H1 (cell line): ENCODE measurements around the gene PIK3R1. TPM values are rescaled to one million over a fixed set of nuclear protein-coding genes. Genes with fewer than 3 reads are reported as not detected.

Experiments used
- CTCF ChIA-PET: fragments of 300-600 bp; sonication (Branson Sonifier 250); formaldehyde crosslinking; loops from one replicate; lab custom pipeline; 2021; ENCODE audit not compliant: partially characterized antibody; lab: Charles Lee
- POLR2A ChIA-PET: fragments of 300-600 bp; sonication (Branson Sonifier 250); formaldehyde crosslinking; loops from one replicate; lab custom pipeline; 2021; ENCODE audit warnings: inconsistent platforms; ENCODE audit not compliant: partially characterized antibody; lab: Charles Lee
- DNase-seq, 2 experiments: peaks; one replicate each; pipeline versions ENCODE4 v3.0.0 to v3.0.0-alpha.2; 2010 to 2022; ENCODE audit warnings: low spot score in 2 of 2, low read depth in 1 of 2, mixed read lengths in 1 of 2
- FAIRE-seq: peaks from 2 replicates; lab custom pipeline; 2011; peaks lifted over from hg19 to GRCh38; lab: Jason Lieb, UNC
- H2AFZ ChIP-seq: 2 replicates; pipeline ENCODE4 v1.8.1; 2012; ENCODE audit warnings: low read length, inconsistent platforms
- H2AK5ac ChIP-seq: 2 replicates; pipeline ENCODE4 v1.6.1; 2013; ENCODE audit warnings: low read depth, low read length
- H2BK120ac ChIP-seq: replicated peaks from 2 replicates; pipeline ENCODE3; 2013; ENCODE audit warnings: low read depth, low read length, inconsistent platforms
- H2BK12ac ChIP-seq: 2 replicates; pipeline ENCODE4 v1.6.1; 2013; ENCODE audit warnings: low read depth, low read length
- H2BK15ac ChIP-seq: 2 replicates; pipeline ENCODE4 v1.6.1; 2013; ENCODE audit warnings: low read length
- H2BK20ac ChIP-seq: 2 replicates; pipeline ENCODE4 v1.6.1; 2013; ENCODE audit warnings: low read length
- H2BK5ac ChIP-seq: 2 replicates; pipeline ENCODE4 v1.6.1; 2013; ENCODE audit warnings: low read depth, low read length
- H3K14ac ChIP-seq: 2 replicates; pipeline ENCODE4 v1.6.1; 2013; ENCODE audit warnings: inconsistent platforms; ENCODE audit not compliant: insufficient read length
- H3K18ac ChIP-seq: 2 replicates; pipeline ENCODE4 v1.6.1; 2013; ENCODE audit warnings: low read length; ENCODE audit errors: extremely low read depth
- H3K23ac ChIP-seq: 2 replicates; pipeline ENCODE4 v1.6.1; 2013; ENCODE audit warnings: inconsistent platforms; ENCODE audit not compliant: insufficient read length
- H3K23me2 ChIP-seq: 2 replicates; pipeline ENCODE4 v1.6.1; 2013; ENCODE audit warnings: low read depth, low read length
- H3K27ac ChIP-seq: 2 replicates; pipeline ENCODE4 v1.6.1; 2011; ENCODE audit warnings: low read depth, low read length, inconsistent platforms
- H3K27me3 ChIP-seq, 4 experiments: replicated peaks in 1 of 4; 1 replicate in 1 of 4; 2 replicates in 3 of 4; pipeline versions ENCODE4 v1.6.1 to v1.8.1; 2011 to 2013; ENCODE audit warnings: low read length in 3 of 4, mild to moderate bottlenecking in 3 of 4, inconsistent platforms in 2 of 4, mixed read lengths in 2 of 4, moderate library complexity in 1 of 4; ENCODE audit not compliant: control insufficient read depth in 3 of 4, insufficient read depth in 3 of 4; ENCODE audit errors: extremely low read depth in 1 of 4
- H3K36me3 ChIP-seq, 4 experiments: 2 replicates each; pipeline versions ENCODE4 v1.6.1 to v1.8.1; 2011 to 2013; ENCODE audit warnings: mild to moderate bottlenecking in 4 of 4, low read length in 3 of 4, moderate library complexity in 2 of 4, control low read depth in 1 of 4, inconsistent platforms in 1 of 4; ENCODE audit not compliant: insufficient read depth in 4 of 4, control insufficient read depth in 2 of 4
- H3K4ac ChIP-seq: replicated peaks from 2 replicates; pipeline ENCODE3; 2013; ENCODE audit warnings: low read length, low read depth, mixed read lengths, inconsistent platforms; ENCODE audit not compliant: insufficient read length
- H3K4me1 ChIP-seq, 4 experiments: replicated peaks in 1 of 4; 1 replicate in 1 of 4; 2 replicates in 3 of 4; pipeline versions ENCODE4 v1.6.1 to v1.8.1; 2011 to 2013; ENCODE audit warnings: low read length in 3 of 4, inconsistent platforms in 2 of 4, mixed read lengths in 1 of 4; ENCODE audit not compliant: insufficient read depth in 4 of 4, control insufficient read depth in 3 of 4
- H3K4me2 ChIP-seq, 2 experiments: 2 replicates each; pipeline versions ENCODE4 v1.6.1 to v1.8.1; 2011 to 2013; ENCODE audit warnings: low read depth in 2 of 2, low read length in 2 of 2, control low read depth in 1 of 2, inconsistent platforms in 1 of 2, mild to moderate bottlenecking in 1 of 2; ENCODE audit not compliant: insufficient read depth in 1 of 2
- H3K4me3 ChIP-seq, 4 experiments: fragments of 200-600, 300-600 bp in 1 of 4; sonication (generic), shearing (Covaris generic), sonication (Bioruptor Twin) in 1 of 4; 2 replicates each; pipeline versions ENCODE4 v1.5.1 to v1.8.1; 2011 to 2016; ENCODE audit warnings: low read length in 4 of 4, low read depth in 3 of 4, control low read depth in 2 of 4, inconsistent platforms in 2 of 4, mild to moderate bottlenecking in 2 of 4, mixed read lengths in 1 of 4, moderate library complexity in 1 of 4; ENCODE audit not compliant: insufficient read depth in 2 of 4; ENCODE audit errors: extremely low read depth in 1 of 4
- H3K56ac ChIP-seq: replicated peaks from 2 replicates; pipeline ENCODE3; 2013; ENCODE audit warnings: low read depth, mild to moderate bottlenecking, mixed read lengths, low read length, inconsistent platforms; ENCODE audit not compliant: insufficient read length
- H3K79me1 ChIP-seq: 2 replicates; pipeline ENCODE4 v1.6.1; 2013; ENCODE audit warnings: low read depth, low read length, control low read depth
- H3K79me2 ChIP-seq, 2 experiments: 2 replicates each; pipeline versions ENCODE4 v1.6.1 to v1.8.1; 2012 to 2013; ENCODE audit warnings: low read length in 2 of 2, mild to moderate bottlenecking in 2 of 2, inconsistent platforms in 1 of 2; ENCODE audit not compliant: insufficient read depth in 2 of 2, control insufficient read depth in 1 of 2
- H3K9ac ChIP-seq, 4 experiments: replicated peaks in 1 of 4; 1 replicate in 1 of 4; 2 replicates in 3 of 4; pipeline versions ENCODE4 v1.6.1 to v1.8.1; 2011 to 2013; ENCODE audit warnings: low read depth in 3 of 4, low read length in 3 of 4, control low read depth in 2 of 4, mild to moderate bottlenecking in 2 of 4, moderate library complexity in 2 of 4, inconsistent platforms in 1 of 4; ENCODE audit errors: extremely low read depth in 1 of 4
- H3K9me3 ChIP-seq, 2 experiments: 2 replicates each; pipeline versions ENCODE4 v1.6.1 to v1.8.1; 2012 to 2013; ENCODE audit warnings: mild to moderate bottlenecking in 2 of 2, moderate library complexity in 2 of 2, control low read depth in 1 of 2, inconsistent platforms in 1 of 2, low read depth in 1 of 2, low read length in 1 of 2, mixed read lengths in 1 of 2; ENCODE audit not compliant: insufficient read depth in 2 of 2
- H4K20me1 ChIP-seq, 2 experiments: replicated peaks in 1 of 2; 2 replicates each; pipeline versions ENCODE3 to v1.8.1; 2011 to 2013; ENCODE audit warnings: inconsistent platforms in 2 of 2, low read length in 2 of 2, mild to moderate bottlenecking in 1 of 2; ENCODE audit not compliant: insufficient read depth in 2 of 2, control insufficient read depth in 1 of 2
- H4K5ac ChIP-seq: 2 replicates; pipeline ENCODE4 v1.6.1; 2013; ENCODE audit warnings: low read length, low read depth, mixed read lengths, inconsistent platforms; ENCODE audit not compliant: insufficient read length
- H4K8ac ChIP-seq: 2 replicates; pipeline ENCODE4 v1.8.0; 2013; ENCODE audit warnings: mild to moderate bottlenecking, moderate library complexity, low read length, inconsistent platforms; ENCODE audit not compliant: insufficient read depth; ENCODE audit errors: extremely low read depth
- H4K91ac ChIP-seq: replicated peaks from 2 replicates; pipeline ENCODE3; 2013; ENCODE audit warnings: low read length, mixed read lengths, inconsistent platforms; ENCODE audit not compliant: insufficient read length
- RAD21 ChIP-seq, 2 experiments: IDR thresholded peaks in 1 of 2; conservative IDR thresholded peaks in 1 of 2; 2 replicates each; pipeline ENCODE4 v1.6.1; 2011; ENCODE audit warnings: low read depth in 2 of 2, low read length in 2 of 2, improper control_type of control experiment in 1 of 2, inconsistent platforms in 1 of 2, mild to moderate bottlenecking in 1 of 2, moderate library complexity in 1 of 2
- RBBP5 ChIP-seq: IDR thresholded peaks from 2 replicates; pipeline ENCODE4 v1.7.1; 2012; ENCODE audit warnings: low read depth, mild to moderate bottlenecking, inconsistent platforms, low read length, moderate library complexity, borderline replicate concordance
- RNF2 ChIP-seq: fragments of 200-900, 300-1000 bp; sonication (generic); IDR thresholded peaks from 2 replicates; pipeline ENCODE4 v1.7.1; 2016; ENCODE audit warnings: borderline replicate concordance, low read depth, mild to moderate bottlenecking, antibody characterized with exemption, low read length; ENCODE audit not compliant: poor library complexity, severe bottlenecking; ENCODE audit errors: missing control alignments
- SP1 ChIP-seq: IDR thresholded peaks from 2 replicates; pipeline ENCODE4 v1.6.1; 2011; ENCODE audit warnings: low read depth, low read length
- SP2 ChIP-seq: IDR thresholded peaks from 2 replicates; pipeline ENCODE4 v1.6.1; 2012; ENCODE audit warnings: mild to moderate bottlenecking, low read length, inconsistent platforms
- SRF ChIP-seq: IDR thresholded peaks from 2 replicates; pipeline ENCODE4 v1.6.1; 2011; ENCODE audit warnings: mild to moderate bottlenecking, low read depth, low read length, moderate library complexity
- TAF1 ChIP-seq: IDR thresholded peaks from 2 replicates; pipeline ENCODE4 v1.6.1; 2011; ENCODE audit warnings: mild to moderate bottlenecking, low read depth, low read length
- WGBS, 2 experiments: shearing (Covaris generic) in 1 of 2; methylation state at CpG; one replicate each; pipeline versions ENCODE4 v1.1.6 to v1.1.7; 2013 to 2015; ENCODE audit warnings: low lambda C conversion rate in 2 of 2, mixed read lengths in 2 of 2, inconsistent platforms in 1 of 2, low coverage in 1 of 2, missing lambda C conversion rate in 1 of 2; ENCODE audit not compliant: insufficient replicate concordance in 2 of 2, insufficient coverage in 1 of 2, insufficient read length in 1 of 2; ENCODE audit errors: extremely low coverage in 1 of 2, missing lambda C conversion rate in 1 of 2; 5-methylcytosine and 5-hydroxymethylcytosine counted together
- polyA plus RNA-seq, 7 experiments: library from polyadenylated mRNA; depleted of rRNA in 3 of 7; stranded (reverse) in 5 of 7; unstranded in 2 of 7; fragments of >200 nt in 5 of 7; fragments of 200-250 nt in 2 of 7; gene quantifications; 1 replicate in 5 of 7; 2 replicates in 1 of 7; 4 replicates in 1 of 7; pipeline versions ENCODE4 v1.2.1 to v1.2.3, GENCODE V29; 2011 to 2013; ENCODE audit warnings: missing spikeins in 2 of 7, mixed read lengths in 2 of 7
- total RNA-seq: library from RNA; stranded (reverse); fragmentation: NEBNext Ultra II Directional; extraction: Animal tissue kit (Norgen Biotek cat#: 25700); gene quantifications from 2 replicates; pipeline ENCODE4 v1.2.1, GENCODE V29; 2021

Gene PIK3R1
- total and polyA plus RNA-seq, 2 of the 8 experiments (the other 6 are each of a cell fraction or from before 2014, with no cell fraction given): 2.3 to 13.7 TPM

DNA sequence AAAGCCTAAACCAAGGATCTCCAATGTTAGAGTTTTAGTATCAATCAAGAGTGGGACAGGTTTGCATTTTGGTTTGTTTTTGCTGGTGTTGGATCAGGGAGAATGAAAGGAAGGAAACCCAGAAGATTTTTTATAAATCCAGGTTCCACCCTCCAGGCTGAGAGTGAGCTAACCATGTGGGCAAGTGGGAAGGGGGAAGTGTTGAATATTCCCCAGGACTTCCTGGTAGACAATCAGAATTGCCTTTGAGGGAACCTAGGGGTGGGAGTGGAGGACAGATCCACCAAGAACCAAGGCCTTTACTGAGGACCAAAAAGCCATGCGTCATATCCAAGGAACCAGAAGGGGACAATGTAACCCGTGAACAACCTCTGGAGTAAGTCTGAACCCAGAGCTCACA lies 33.5 kb upstream of the PIK3R1 start:
- Histone ChIP-seq H3K56ac (no peak overlapping the region), H3K18ac (no peak overlapping the region), H3K79me2 (no peaks in the 10 kb centered on the region), H4K8ac (no peak overlapping the region), H3K27ac (no peak overlapping the region), H2BK15ac (no peak overlapping the region), H2AFZ (no peak overlapping the region), H3K9me3 (peaks cover 0 to 5% of the 10 kb centered on the region in 2 experiments; a peak in 1 of 4 replicates), H4K5ac (no peak overlapping the region), H3K79me1 (no peaks in the 10 kb centered on the region), H3K4me3 (no peak overlapping the region), H2BK12ac (no peak overlapping the region), H4K20me1 (no peaks in the 10 kb centered on the region), H3K4ac (no peak overlapping the region), H2BK20ac (no peak overlapping the region), H4K91ac (no peak overlapping the region), H3K9ac (no peak overlapping the region), H2BK120ac (no peak overlapping the region), H3K4me1 (no peaks in the 10 kb centered on the region), H2AK5ac (no peak overlapping the region), H3K23me2 (no peaks in the 10 kb centered on the region), H3K14ac (no peak overlapping the region), H3K4me2 (no peak overlapping the region), H3K36me3 (no peaks in the 10 kb centered on the region), H3K27me3 (no peaks in the 10 kb centered on the region), H2BK5ac (no peak overlapping the region), H3K23ac (no peak overlapping the region)
- ChIA-PET CTCF (interaction anchor here (0.8 to 1.6 kb wide), 2 partner anchors 12 to 64 kb away, joined by 3 read pairs; no protein-coding TSS in a partner anchor), POLR2A (no interaction called here)
- TF ChIP-seq SRF: no peak
- TF ChIP-seq RBBP5: no peak
- TF ChIP-seq RAD21 (IDR thresholded peaks at IDR 0.05 in 1 of 2, conservative IDR thresholded peaks at IDR 0.05 in 1 of 2; ENCODE audit: low read depth in 2 of 2, low read length in 2 of 2): no peak
- TF ChIP-seq TAF1: no peak
- no peak for TF ChIP-seq RNF2
- no peak for TF ChIP-seq SP1
- TF ChIP-seq SP2: no peak
- no peak for FAIRE-seq
- 92% methylated on average over 2 of the region's 2 CpGs; no CpG with 5 or more reads in 1 of the 2 experiments for WGBS, 2 experiments
- no peak for DNase-seq
